Renal cortex interstitium (tissue), 15 donors: Measurements from ENCODE around the gene PRR16. TPM values are rescaled to one million over a fixed set of nuclear protein-coding genes. Genes with fewer than 3 reads are reported as not detected.
A peak's percentile ranks its signal among the peaks of the same experiment; 100 is the strongest.
"Not testable (repeated sequence)": the region's sequence is repeated elsewhere in the genome, so short reads cannot be mapped to it uniquely, and the experiment has no call there.

Experiments
- DNase-seq, 11 donors: peaks; one replicate each; pipeline ENCODE4 v3.0.0-alpha.2; 2013; ENCODE audit warnings: low read depth in 9 of 11, low spot score in 4 of 11; ENCODE audit errors: extremely low read depth in 1 of 11
- long read RNA-seq, 16 experiments: transcript quantifications; one replicate each; lab custom pipeline, GENCODE V29; 2026
- polyA plus RNA-seq, 3 donors: library from polyadenylated mRNA; unstranded; fragments of 120-200 nt; gene quantifications; one replicate each; pipeline ENCODE4 v1.2.1, GENCODE V29; 2013; ENCODE audit not compliant: insufficient read length in 3 of 3

PRR16 gene
- 1 to 10 TPM; 3.0 to 3.1 (median 3.0) TPM for polyA plus RNA-seq
- long read RNA-seq, donor 1 = 0 reads
- long read RNA-seq, donor 2 = 0 reads
- long read RNA-seq, donor 3 = 0 reads
- long read RNA-seq, donor 4 = 0 reads
- long read RNA-seq, donor 5 = 0 reads
- long read RNA-seq, donor 6 = 0 reads
- long read RNA-seq, donor 7 = 0 reads
- long read RNA-seq, donor 8 = 0 reads
- long read RNA-seq, donor 9 = 0 reads
- long read RNA-seq, donor 10 = 0 reads
- long read RNA-seq, donor 11 = 0 reads
- long read RNA-seq, donor 12 = 0 reads
- long read RNA-seq, donor 13 = 0 reads
- long read RNA-seq, donor 14, partial matches to known transcripts = 5 of 5 reads
- long read RNA-seq, donor 14, other reads (novel, unspliced or antisense) = 0 of 5 reads
- long read RNA-seq, donor 15 = 0 reads
- long read RNA-seq, donor 16 = 0 reads

- peak in 3 of 11 donors; percentile 36 to 58 (median 51) for DNase-seq
These were observed at the start of gene PRR16 for GRCh38 chr5:120463991-120464626. Gene PRR16 (plus strand): TSS chr5:120464300.

DNA sequence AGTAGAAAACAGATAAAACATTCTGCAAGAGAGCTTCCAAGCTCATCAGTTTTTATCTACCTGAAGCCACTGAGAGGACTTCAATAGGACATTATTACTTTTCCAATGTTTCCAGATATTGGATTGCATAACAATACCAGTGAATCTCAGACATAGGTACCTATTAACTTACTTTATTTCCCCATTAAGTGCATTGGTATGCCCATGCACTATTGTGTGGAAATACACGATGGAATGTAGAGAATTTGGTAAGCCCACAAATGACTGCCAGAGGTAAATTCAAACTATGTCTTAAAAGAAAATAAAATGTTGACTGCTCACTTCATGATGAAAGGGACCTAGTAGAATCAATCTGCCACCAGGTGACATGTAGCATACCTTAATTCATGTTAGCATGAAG is 48.1 kb upstream of the PRR16 start:
- DNase-seq = no peak

DNA sequence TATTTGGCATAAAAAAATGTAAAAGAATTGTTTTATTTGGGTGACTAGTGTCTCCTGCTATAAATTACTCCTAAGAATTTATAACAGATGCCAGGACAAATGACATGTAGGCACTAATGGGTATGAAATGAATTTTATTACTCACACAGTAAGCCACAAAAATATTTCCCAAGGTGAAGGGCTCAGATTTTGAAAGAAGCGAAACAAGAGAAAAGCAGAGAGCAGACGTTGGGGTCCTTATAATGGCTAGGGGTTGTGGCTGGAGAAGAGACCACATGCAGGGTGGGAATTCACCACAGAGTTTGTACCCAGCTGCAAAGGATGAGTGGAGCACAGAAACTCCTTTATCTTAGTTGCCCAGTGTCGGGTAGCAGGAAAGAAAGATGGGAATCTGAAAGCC is 45.0 kb upstream of the PRR16 start:
- DNase-seq = no peak

DNA sequence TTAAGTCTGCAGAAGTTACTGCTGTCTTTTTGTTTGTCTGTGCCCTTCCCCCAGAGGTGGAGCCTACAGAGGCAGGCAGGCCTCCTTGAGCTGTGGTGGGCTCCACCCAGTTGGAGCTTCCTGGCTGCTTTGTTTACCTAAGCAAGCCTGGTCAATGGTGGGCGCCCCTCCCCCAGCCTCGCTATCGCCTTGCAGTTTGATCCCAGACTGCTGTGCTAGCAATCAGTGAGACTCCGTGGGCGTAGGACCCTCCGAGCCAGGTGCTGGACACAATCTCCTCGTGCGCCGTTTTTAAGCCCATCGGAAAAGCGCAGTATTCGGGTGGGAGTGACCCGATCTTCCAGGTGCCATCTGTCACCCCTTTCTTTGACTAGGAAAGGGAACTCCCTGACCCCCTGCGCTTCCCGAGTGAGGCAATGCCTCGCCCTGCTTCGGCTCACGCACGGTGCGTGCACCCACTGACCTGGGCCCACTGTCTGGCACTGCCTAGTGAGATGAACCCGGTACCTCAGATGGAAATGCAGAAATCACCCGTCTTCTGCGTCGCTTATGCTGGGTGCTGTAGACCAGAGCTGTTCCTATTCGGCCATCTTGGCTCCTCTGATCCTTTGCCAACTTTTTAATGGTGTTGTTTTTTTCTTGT is 37.3 kb upstream of the PRR16 start:
- DNase-seq = not testable (repeated sequence)

DNA sequence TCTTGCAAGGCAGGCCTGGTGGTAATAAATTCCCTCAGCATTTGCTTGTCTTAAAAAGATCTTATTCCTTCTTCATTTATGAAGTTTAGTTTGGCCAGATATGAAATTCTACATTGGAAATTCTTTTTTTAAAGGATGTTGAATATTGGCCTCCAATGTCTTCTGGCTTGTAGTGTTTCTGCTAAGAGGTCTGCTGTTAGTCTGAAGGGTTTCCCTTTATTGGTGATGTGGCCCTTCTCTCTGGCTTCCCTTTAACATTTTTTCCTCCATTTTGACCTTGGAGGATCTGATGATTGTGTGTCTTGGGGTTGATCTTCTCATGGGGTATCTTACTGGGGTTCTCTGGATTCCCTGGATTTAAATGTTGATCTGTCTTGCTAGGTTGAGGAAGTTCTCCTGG is 33.5 kb upstream of the PRR16 start:
- no peak for DNase-seq

DNA sequence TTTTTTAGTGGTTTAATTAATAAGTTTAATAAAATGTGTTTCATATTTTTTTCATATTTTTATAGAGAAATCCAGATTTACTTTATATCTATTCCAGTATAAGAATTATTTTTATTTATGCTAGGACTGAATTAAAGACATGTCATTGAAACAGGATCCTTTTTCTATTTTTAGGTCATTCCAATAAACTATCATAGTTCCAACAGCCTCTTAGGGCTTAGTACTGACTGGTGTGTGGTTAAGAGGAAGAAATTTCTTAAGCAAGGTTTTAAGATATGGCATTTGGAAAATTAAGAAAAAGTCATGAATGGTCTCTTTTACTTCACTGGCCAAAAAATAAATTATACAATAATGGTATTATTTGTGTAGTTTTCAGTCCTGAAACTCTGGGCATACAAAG is 31.2 kb upstream of the PRR16 start:
- DNase-seq = no peak

- no peak for DNase-seq
These were observed 29.0 kb upstream of the PRR16 start for GRCh38 chr5:120435129-120435528.

- DNase-seq = no peak
These were observed 27.1 kb upstream of the PRR16 start for GRCh38 chr5:120436996-120437395.

- DNase-seq = no peak
These were observed 21.4 kb upstream of the PRR16 start for GRCh38 chr5:120442694-120443093.

GRCh38 chr5:120443607-120444006 is 20.5 kb upstream of the PRR16 start:
- DNase-seq = no peak

DNA sequence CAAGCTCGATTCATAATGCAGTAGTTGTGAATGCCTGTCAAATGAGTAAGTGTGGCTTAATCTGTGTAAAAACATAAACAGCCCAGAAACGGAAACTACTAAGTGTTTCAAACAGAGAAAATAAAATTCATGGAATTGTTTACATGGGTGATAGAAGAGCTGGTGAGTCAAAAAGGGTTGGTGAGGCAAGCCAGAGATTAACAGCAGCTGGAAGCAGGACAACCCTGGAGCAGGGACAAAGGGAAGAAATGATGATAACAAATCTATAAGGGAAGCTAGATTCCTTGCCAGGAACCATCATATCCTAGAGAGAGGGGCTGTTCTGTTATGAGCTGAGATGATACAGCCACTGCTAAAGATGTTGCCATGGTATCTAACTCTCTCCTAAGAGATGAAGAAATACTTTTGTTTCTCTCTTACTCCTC is 18.0 kb upstream of the PRR16 start:
- DNase-seq = no peak

DNA sequence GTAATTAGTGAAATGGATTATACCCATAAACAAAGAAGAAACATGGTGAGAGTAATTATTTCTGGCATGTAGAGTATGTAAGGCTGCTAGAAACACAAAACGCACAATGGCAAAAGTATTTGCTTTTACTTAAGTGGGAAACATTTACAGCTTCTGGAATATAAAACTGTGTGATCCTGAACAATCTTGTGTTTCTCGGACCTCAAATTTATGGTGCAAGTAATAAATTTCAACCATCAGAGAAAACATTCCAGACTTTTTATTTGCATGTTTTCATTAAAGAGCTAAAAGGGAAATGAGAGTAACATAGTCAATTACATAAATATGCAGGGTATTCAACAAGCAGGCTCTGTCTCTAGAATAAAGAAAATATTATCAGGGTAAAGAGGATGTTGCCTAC is 17.2 kb upstream of the PRR16 start:
- DNase-seq = no peak

DNA sequence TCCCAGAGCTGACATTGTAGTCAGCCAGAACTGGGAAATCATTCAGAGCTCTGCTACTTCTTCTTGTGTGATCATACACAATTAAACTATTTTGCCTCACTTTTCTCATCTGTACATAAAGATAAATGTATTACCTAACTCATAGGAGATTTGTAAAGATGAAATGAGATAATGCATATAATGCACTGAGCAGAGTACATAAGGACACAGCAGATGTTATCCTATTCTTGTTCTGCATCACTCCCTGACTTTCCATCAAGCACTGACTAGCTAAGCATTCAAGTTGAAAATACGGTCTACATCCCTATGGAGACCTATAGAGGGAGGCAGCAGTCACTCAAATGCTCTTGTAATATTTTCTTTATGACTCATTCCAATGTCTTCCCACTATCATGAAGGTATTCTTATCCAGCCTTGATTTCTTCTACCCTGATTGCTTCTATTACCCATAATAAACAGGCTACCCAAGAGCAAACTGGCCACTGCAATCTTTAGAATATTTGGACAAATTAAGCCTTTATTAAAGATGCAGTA is 16.3 kb upstream of the PRR16 start:
- no peak for DNase-seq

- DNase-seq = no peak
These were observed 14.6 kb upstream of the PRR16 start for GRCh38 chr5:120449501-120449900.

GRCh38 chr5:120450910-120451309 is 13.2 kb upstream of the PRR16 start:
- DNase-seq = no peak

DNA sequence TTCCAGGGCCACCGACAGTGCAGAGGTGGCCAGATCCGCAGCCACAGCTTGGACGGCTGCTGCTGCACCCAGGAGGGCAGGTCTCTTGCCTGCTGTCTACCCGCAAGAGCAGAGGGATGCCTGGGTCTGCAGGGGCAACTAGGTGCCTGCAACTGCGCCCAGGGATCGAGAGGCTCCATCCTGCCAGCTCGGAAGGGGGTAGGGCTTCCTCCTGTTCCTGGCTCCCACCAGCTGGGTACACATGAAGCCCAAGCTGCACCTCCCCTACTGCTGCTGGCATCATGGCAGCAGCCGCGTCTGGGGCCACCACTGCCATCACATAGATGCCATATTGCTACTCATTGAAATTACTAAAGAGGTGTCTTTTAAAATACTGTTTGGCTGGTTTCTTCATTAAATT is 12.7 kb upstream of the PRR16 start:
- DNase-seq = no peak

DNA sequence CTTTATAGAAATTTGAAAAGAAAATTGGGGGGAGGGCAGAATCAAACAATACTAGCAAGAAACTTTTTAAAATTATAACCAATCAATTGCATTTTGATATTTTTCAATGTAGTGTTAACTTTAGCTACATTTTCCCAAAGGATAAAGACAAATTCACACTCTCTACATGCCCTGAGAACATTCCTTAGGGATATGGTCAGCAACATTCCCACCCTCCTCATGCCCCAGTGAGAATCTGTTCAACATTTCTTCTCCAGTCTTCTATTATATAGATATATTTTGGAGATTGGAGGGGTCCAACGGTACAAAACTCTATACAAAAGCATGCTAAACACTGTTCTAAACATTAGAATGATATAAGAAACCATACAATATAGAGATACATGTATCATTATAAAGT is 11.6 kb upstream of the PRR16 start:
- no peak for DNase-seq

- no peak for DNase-seq
These were observed 9.9 kb upstream of the PRR16 start for GRCh38 chr5:120454094-120454798.

GRCh38 chr5:120456006-120456405 is 8.1 kb upstream of the PRR16 start:
- no peak for DNase-seq
